ENCODE results near the gene FOXK1. TPM values are rescaled to one million over a fixed set of nuclear protein-coding genes. Genes with fewer than 3 reads are reported as not detected.
"Not testable (repeated sequence)": the region's sequence is repeated elsewhere in the genome, so short reads cannot be mapped to it uniquely, and the experiment has no call there.

The FOXK1 gene
- 21.2 TPM in 2 replicates for total RNA-seq

GRCh38 chr7:4681886-4682620, at the start of gene FOXK1:
TSS of gene FOXK1 (plus strand) at chr7:4682295. CDS start at chr7:4682309, 14 bp downstream.
- peak; percentile 25 to 83 for DNase-seq (ENCODE audit: low read depth in 2 of 2)

- DNase-seq (ENCODE audit: low read depth in 2 of 2): peak in 1 of 2 donors; percentile 18
Measured at GRCh38 chr7:4633012-4633411, 49.1 kb upstream of the FOXK1 start.

GRCh38 chr7:4634166-4634565, 47.9 kb upstream of the FOXK1 start:
- no peak for DNase-seq (ENCODE audit: low read depth in 2 of 2)

GRCh38 chr7:4638781-4639575, 43.1 kb upstream of the FOXK1 start:
- DNase-seq (ENCODE audit: low read depth in 2 of 2): no peak

- DNase-seq (ENCODE audit: low read depth in 2 of 2): no peak
Measured at GRCh38 chr7:4641091-4641666, 40.9 kb upstream of the FOXK1 start.

GRCh38 chr7:4641667-4642467, 40.2 kb upstream of the FOXK1 start:
- DNase-seq (ENCODE audit: low read depth in 2 of 2): peak; percentile 85 to 92

- no peak for DNase-seq (ENCODE audit: low read depth in 2 of 2)
Measured at GRCh38 chr7:4642468-4643203, 39.5 kb upstream of the FOXK1 start.

- not testable (repeated sequence) for DNase-seq (ENCODE audit: low read depth in 2 of 2)
Measured at GRCh38 chr7:4643204-4643471, 39.0 kb upstream of the FOXK1 start.

- no peak for DNase-seq (ENCODE audit: low read depth in 2 of 2)
Measured at GRCh38 chr7:4645246-4645645, 36.8 kb upstream of the FOXK1 start.

- DNase-seq (ENCODE audit: low read depth in 2 of 2): no peak
Measured at GRCh38 chr7:4648111-4648510, 34.0 kb upstream of the FOXK1 start.

GRCh38 chr7:4650433-4651047, 31.6 kb upstream of the FOXK1 start:
- DNase-seq (ENCODE audit: low read depth in 2 of 2): no peak

- no peak for DNase-seq (ENCODE audit: low read depth in 2 of 2)
Measured at GRCh38 chr7:4653771-4654170, 28.3 kb upstream of the FOXK1 start.

- no peak for DNase-seq (ENCODE audit: low read depth in 2 of 2)
Measured at GRCh38 chr7:4655311-4655710, 26.8 kb upstream of the FOXK1 start.

- DNase-seq (ENCODE audit: low read depth in 2 of 2): no peak
Measured at GRCh38 chr7:4655896-4656295, 26.2 kb upstream of the FOXK1 start.

- no peak for DNase-seq (ENCODE audit: low read depth in 2 of 2)
Measured at GRCh38 chr7:4657640-4658417, 24.3 kb upstream of the FOXK1 start.

- no peak for DNase-seq (ENCODE audit: low read depth in 2 of 2)
Measured at GRCh38 chr7:4659551-4660286, 22.4 kb upstream of the FOXK1 start.

- DNase-seq (ENCODE audit: low read depth in 2 of 2): peak; percentile 30 to 49
Measured at GRCh38 chr7:4661871-4662270, 20.2 kb upstream of the FOXK1 start.

- DNase-seq (ENCODE audit: low read depth in 2 of 2): no peak
Measured at GRCh38 chr7:4663239-4664018, 18.7 kb upstream of the FOXK1 start.
